K562 (cell line): ENCODE data around the gene TTC9C. TPM values are rescaled to one million over a fixed set of nuclear protein-coding genes. Genes with fewer than 3 reads are reported as not detected.
A peak's percentile ranks its signal among the peaks of the same experiment; 100 is the strongest.

ENCODE experiments used
- CC2D1A ChIP-seq: fragments of 450-650 bp; IDR thresholded peaks from 2 replicates; pipeline ENCODE4 v1.6.1; 2017; ENCODE audit warnings: mild to moderate bottlenecking
- CHD4 ChIP-seq: fragments of 200-600 bp; sonication (generic); IDR thresholded peaks from 3 replicates; pipeline ENCODE4 v1.6.1; 2012; ENCODE audit warnings: low read depth, mild to moderate bottlenecking, mixed read lengths, low read length, inconsistent platforms; ENCODE audit not compliant: insufficient read depth, insufficient replicate concordance, poor library complexity, severe bottlenecking
- DACH1 ChIP-seq: fragments of 450-650 bp; IDR thresholded peaks from 2 replicates; pipeline ENCODE4 v1.6.1; 2018; ENCODE audit not compliant: partially characterized antibody
- MEF2D ChIP-seq: conservative IDR thresholded peaks from 2 replicates; pipeline ENCODE4 v1.6.1; 2016; ENCODE audit warnings: low read depth, missing genetic modification characterization, missing compliant biosample characterization
- PHF20 ChIP-seq: fragments of 450-650 bp; IDR thresholded peaks from 2 replicates; pipeline ENCODE4 v1.6.1; 2018; ENCODE audit not compliant: partially characterized antibody
- PHF21A ChIP-seq: fragments of 450-650 bp; IDR thresholded peaks from 2 replicates; pipeline ENCODE4 v1.6.1; 2017; ENCODE audit warnings: low read depth, borderline replicate concordance
- PHTF2 ChIP-seq: fragments of 250-450 bp; sonication (Bioruptor Pico); IDR thresholded peaks from 2 replicates; pipeline ENCODE4 v1.5.0; 2021; ENCODE audit warnings: mild to moderate bottlenecking
- SIN3B ChIP-seq: fragments of 450-650 bp; IDR thresholded peaks from 2 replicates; pipeline ENCODE4 v1.6.1; 2017; ENCODE audit warnings: low read depth, mild to moderate bottlenecking, moderate library complexity
- SMAD3 ChIP-seq: fragments of 450-650 bp; formaldehyde crosslinking; conservative IDR thresholded peaks from 2 replicates; pipeline ENCODE4 v1.4.0; 2020; ENCODE audit warnings: mild to moderate bottlenecking
- STAT5A ChIP-seq: IDR thresholded peaks from 2 replicates; pipeline ENCODE4 v1.6.1; 2012; ENCODE audit warnings: low read length, inconsistent platforms, borderline replicate concordance
- ZNF282 ChIP-seq: sonication (generic); formaldehyde crosslinking; IDR thresholded peaks from 2 replicates; pipeline ENCODE4 v1.8.1; 2023; ENCODE audit warnings: missing genetic modification reagents
- ZNF354B ChIP-seq: fragments of 250-450 bp; sonication (Bioruptor Pico); IDR thresholded peaks from 2 replicates; pipeline ENCODE4 v1.4.0; 2020
- ZNF583 ChIP-seq: fragments of 250-450 bp; sonication (Bioruptor Pico); IDR thresholded peaks from 2 replicates; pipeline ENCODE4 v1.4.0; 2020
- polyA plus RNA-seq, 8 experiments: library from polyadenylated mRNA; depleted of rRNA in 4 of 8; stranded (reverse) in 5 of 8; unstranded in 3 of 8; fragments of >200 nt; fragmentation: Nextera tagmentation in 2 of 8; fragmentation: Illumina TruSeq in 1 of 8; extraction: Ambion mirVana in 2 of 8; extraction: Trizol in 1 of 8; gene quantifications; 2 replicates each; pipeline versions ENCODE4 v1.2.1 to v1.2.3, GENCODE V29; 2011 to 2014; ENCODE audit warnings: inconsistent platforms in 1 of 8, missing spikeins in 1 of 8
- total RNA-seq, 7 experiments: library from RNA; depleted of rRNA in 6 of 7; stranded (reverse); fragments of >200 nt in 6 of 7; fragmentation: Illumina TruSeq in 2 of 7; extraction: Trizol in 2 of 7; gene quantifications; 2 replicates each; pipeline versions ENCODE4 v1.2.1 to v1.2.3, GENCODE V29; 2011 to 2021; ENCODE audit warnings: low replicate concordance in 1 of 7
- TF ChIP-seq, protein P1 (sequence below): fragments of 450-650 bp; IDR thresholded peaks from 2 replicates; pipeline ENCODE4 v1.6.1; 2016; ENCODE audit warnings: mild to moderate bottlenecking
- TF ChIP-seq, protein P2 (sequence below), 3 experiments: fragments of 200-800 bp in 1 of 3; fragments of 250-450 bp in 1 of 3; fragments of 450-650 bp in 1 of 3; sonication (Bioruptor Pico) in 1 of 3; sonication (Bioruptor generic) in 1 of 3; formaldehyde crosslinking in 1 of 3; IDR thresholded peaks; 2 replicates each; pipeline versions ENCODE4 v1.6.1 to v1.8.0; 2016 to 2022; ENCODE audit warnings: mild to moderate bottlenecking in 2 of 3, missing genetic modification characterization in 2 of 3, missing compliant biosample characterization in 1 of 3, moderate library complexity in 1 of 3
- TF ChIP-seq, protein P3 (sequence below): fragments of 250-450 bp; sonication (Bioruptor Pico); IDR thresholded peaks from 2 replicates; pipeline ENCODE4 v1.5.0; 2021; ENCODE audit warnings: mild to moderate bottlenecking, borderline replicate concordance
- TF ChIP-seq, protein P4 (sequence below): fragments of 250-450 bp; sonication (Bioruptor Pico); IDR thresholded peaks from 2 replicates; pipeline ENCODE4 v1.4.0; 2020

Gene TTC9C
- total and polyA plus RNA-seq, 9 of the 15 experiments (the other 6 are each of a cell fraction or from before 2014, with no cell fraction given), result 32.8 to 59.0 (median 37.1) TPM

DNA sequence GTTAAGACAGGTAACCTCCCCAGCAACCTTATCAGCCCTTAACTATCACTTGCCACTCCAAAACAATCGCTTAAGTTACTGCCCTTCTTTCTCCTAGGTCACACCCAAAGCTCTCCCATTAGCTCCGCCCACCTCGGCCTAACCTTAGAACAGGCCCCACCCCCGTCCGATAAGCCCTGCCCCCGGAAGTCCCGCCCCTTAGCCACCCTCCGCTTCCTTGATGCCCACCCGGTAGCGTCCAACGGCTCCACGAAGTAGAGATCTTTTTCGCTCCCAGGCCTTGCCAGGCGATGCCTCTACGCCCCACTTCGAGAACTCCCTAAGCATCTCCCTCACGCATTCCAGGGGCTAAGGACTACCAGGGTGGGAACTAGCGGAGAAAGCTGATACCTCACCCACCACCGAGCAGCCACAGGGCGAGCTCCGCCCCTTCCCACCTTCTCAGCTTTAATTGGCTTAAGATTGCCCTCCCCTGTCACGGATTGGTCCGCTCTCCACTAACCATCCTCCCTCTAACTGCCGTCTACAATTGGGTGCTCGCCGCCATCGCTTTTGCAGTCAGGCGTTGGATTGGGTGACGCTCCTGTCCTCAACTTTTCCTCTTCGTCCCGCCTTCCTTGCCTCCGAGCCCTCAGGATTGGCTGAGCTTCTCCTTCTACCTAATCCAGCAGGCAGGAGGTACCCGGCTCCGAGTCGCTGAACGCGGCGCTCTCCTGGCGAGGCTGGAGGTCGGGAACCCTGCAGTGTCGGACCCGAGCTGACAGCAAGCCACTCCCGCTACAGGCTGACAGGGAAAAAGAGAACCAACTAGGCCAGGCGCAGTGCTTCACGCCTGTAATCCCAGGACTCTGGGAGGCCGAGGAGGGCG lies 25.7 kb downstream of the TTC9C start, which contains the start of gene ZBTB3 (continued):
- TF ChIP-seq ZNF282, result no peak
- TF ChIP-seq, protein P1, sequence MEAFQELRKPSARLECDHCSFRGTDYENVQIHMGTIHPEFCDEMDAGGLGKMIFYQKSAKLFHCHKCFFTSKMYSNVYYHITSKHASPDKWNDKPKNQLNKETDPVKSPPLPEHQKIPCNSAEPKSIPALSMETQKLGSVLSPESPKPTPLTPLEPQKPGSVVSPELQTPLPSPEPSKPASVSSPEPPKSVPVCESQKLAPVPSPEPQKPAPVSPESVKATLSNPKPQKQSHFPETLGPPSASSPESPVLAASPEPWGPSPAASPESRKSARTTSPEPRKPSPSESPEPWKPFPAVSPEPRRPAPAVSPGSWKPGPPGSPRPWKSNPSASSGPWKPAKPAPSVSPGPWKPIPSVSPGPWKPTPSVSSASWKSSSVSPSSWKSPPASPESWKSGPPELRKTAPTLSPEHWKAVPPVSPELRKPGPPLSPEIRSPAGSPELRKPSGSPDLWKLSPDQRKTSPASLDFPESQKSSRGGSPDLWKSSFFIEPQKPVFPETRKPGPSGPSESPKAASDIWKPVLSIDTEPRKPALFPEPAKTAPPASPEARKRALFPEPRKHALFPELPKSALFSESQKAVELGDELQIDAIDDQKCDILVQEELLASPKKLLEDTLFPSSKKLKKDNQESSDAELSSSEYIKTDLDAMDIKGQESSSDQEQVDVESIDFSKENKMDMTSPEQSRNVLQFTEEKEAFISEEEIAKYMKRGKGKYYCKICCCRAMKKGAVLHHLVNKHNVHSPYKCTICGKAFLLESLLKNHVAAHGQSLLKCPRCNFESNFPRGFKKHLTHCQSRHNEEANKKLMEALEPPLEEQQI, result no peak
- no peak for TF ChIP-seq ZNF354B (CRISPR knock-in tag)
- no peak for TF ChIP-seq STAT5A
- TF ChIP-seq PHF21A, result no peak
- TF ChIP-seq CHD4, result no peak
- TF ChIP-seq SMAD3 (CRISPR knock-in tag), result no peak
- TF ChIP-seq, protein P2, sequence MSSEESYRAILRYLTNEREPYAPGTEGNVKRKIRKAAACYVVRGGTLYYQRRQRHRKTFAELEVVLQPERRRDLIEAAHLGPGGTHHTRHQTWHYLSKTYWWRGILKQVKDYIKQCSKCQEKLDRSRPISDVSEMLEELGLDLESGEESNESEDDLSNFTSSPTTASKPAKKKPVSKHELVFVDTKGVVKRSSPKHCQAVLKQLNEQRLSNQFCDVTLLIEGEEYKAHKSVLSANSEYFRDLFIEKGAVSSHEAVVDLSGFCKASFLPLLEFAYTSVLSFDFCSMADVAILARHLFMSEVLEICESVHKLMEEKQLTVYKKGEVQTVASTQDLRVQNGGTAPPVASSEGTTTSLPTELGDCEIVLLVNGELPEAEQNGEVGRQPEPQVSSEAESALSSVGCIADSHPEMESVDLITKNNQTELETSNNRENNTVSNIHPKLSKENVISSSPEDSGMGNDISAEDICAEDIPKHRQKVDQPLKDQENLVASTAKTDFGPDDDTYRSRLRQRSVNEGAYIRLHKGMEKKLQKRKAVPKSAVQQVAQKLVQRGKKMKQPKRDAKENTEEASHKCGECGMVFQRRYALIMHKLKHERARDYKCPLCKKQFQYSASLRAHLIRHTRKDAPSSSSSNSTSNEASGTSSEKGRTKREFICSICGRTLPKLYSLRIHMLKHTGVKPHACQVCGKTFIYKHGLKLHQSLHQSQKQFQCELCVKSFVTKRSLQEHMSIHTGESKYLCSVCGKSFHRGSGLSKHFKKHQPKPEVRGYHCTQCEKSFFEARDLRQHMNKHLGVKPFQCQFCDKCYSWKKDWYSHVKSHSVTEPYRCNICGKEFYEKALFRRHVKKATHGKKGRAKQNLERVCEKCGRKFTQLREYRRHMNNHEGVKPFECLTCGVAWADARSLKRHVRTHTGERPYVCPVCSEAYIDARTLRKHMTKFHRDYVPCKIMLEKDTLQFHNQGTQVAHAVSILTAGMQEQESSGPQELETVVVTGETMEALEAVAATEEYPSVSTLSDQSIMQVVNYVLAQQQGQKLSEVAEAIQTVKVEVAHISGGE (CRISPR knock-in tag; IDR thresholded peaks at IDR 0.05), result peak in 1 of 3 experiments; percentile 43; a peak in 1 of 6 replicates
- TF ChIP-seq ZNF583 (CRISPR knock-in tag), result no peak
- TF ChIP-seq MEF2D (tag), result no peak
- peak; percentile 84 for TF ChIP-seq PHF20
- no peak for TF ChIP-seq PHTF2 (CRISPR knock-in tag)
- no peak for TF ChIP-seq DACH1
- TF ChIP-seq, protein P3, sequence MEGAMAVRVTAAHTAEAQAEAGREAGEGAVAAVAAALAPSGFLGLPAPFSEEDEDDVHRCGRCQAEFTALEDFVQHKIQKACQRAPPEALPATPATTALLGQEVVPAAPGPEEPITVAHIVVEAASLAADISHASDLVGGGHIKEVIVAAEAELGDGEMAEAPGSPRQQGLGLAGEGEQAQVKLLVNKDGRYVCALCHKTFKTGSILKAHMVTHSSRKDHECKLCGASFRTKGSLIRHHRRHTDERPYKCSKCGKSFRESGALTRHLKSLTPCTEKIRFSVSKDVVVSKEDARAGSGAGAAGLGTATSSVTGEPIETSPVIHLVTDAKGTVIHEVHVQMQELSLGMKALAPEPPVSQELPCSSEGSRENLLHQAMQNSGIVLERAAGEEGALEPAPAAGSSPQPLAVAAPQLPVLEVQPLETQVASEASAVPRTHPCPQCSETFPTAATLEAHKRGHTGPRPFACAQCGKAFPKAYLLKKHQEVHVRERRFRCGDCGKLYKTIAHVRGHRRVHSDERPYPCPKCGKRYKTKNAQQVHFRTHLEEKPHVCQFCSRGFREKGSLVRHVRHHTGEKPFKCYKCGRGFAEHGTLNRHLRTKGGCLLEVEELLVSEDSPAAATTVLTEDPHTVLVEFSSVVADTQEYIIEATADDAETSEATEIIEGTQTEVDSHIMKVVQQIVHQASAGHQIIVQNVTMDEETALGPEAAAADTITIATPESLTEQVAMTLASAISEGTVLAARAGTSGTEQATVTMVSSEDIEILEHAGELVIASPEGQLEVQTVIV (CRISPR knock-in tag), result no peak
- TF ChIP-seq, protein P4, sequence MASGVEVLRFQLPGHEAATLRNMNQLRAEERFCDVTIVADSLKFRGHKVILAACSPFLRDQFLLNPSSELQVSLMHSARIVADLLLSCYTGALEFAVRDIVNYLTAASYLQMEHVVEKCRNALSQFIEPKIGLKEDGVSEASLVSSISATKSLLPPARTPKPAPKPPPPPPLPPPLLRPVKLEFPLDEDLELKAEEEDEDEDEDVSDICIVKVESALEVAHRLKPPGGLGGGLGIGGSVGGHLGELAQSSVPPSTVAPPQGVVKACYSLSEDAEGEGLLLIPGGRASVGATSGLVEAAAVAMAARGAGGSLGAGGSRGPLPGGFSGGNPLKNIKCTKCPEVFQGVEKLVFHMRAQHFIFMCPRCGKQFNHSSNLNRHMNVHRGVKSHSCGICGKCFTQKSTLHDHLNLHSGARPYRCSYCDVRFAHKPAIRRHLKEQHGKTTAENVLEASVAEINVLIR (CRISPR knock-in tag), result no peak
- TF ChIP-seq CC2D1A, result no peak
- peak; percentile 77; the same call in 1 of the 2 replicates for TF ChIP-seq SIN3B
